Measurements from ENCODE around the gene CHAT. TPM values are rescaled to one million over a fixed set of nuclear protein-coding genes. Genes with fewer than 3 reads are reported as not detected.

The CHAT gene
- total RNA-seq, 1 donor from 2014 or later: 0.34 TPM

DNA sequence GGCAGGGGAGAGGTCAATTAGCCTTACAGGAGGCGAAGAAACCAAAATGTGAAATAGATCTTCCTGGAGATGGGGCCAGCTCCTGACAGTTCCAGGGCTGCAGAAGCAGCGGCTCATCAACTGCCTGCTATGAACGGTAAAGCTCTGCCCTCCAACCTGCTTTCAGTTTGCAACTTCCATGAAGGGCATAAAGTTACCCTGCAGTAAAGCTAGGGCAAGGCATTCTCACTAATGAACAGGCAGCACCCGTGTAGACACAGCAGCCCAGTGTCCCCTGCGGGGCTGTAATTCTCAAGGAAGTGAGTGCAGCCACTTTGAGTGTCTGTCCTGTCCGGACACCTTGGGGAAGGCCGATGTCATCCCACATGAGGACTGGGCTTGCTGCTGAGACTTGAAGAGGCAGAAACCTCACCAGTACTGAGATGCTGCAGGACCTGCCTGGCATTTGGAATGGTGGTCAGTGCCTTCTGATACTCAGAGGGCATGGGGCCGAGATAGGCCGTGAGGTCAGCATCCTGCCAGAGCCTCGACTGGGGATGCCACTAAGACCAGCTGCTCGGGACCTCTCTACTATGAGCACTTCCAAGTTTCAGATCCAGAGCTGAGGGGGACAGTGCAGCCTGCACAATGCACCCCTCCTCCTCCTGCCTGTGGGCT is 39.6 kb downstream of the CHAT start:
- Mint-ChIP-seq H3K9me3 (no peaks in the 10 kb centered on the region), H3K27me3 (peaks cover 34% of the 10 kb centered on the region), H3K27ac (no peak overlapping the region), H3K36me3 (no peaks in the 10 kb centered on the region), H3K4me1 (ENCODE audit: unreplicated experiment) (no peaks in the 10 kb centered on the region), H3K4me3 (no peak overlapping the region)
- no peak for DNase-seq (ENCODE audit: extremely low spot score, unreplicated experiment)
- TF ChIP-seq, protein P1, sequence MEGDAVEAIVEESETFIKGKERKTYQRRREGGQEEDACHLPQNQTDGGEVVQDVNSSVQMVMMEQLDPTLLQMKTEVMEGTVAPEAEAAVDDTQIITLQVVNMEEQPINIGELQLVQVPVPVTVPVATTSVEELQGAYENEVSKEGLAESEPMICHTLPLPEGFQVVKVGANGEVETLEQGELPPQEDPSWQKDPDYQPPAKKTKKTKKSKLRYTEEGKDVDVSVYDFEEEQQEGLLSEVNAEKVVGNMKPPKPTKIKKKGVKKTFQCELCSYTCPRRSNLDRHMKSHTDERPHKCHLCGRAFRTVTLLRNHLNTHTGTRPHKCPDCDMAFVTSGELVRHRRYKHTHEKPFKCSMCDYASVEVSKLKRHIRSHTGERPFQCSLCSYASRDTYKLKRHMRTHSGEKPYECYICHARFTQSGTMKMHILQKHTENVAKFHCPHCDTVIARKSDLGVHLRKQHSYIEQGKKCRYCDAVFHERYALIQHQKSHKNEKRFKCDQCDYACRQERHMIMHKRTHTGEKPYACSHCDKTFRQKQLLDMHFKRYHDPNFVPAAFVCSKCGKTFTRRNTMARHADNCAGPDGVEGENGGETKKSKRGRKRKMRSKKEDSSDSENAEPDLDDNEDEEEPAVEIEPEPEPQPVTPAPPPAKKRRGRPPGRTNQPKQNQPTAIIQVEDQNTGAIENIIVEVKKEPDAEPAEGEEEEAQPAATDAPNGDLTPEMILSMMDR (conservative IDR thresholded peaks at IDR 0.05): no peak

DNA sequence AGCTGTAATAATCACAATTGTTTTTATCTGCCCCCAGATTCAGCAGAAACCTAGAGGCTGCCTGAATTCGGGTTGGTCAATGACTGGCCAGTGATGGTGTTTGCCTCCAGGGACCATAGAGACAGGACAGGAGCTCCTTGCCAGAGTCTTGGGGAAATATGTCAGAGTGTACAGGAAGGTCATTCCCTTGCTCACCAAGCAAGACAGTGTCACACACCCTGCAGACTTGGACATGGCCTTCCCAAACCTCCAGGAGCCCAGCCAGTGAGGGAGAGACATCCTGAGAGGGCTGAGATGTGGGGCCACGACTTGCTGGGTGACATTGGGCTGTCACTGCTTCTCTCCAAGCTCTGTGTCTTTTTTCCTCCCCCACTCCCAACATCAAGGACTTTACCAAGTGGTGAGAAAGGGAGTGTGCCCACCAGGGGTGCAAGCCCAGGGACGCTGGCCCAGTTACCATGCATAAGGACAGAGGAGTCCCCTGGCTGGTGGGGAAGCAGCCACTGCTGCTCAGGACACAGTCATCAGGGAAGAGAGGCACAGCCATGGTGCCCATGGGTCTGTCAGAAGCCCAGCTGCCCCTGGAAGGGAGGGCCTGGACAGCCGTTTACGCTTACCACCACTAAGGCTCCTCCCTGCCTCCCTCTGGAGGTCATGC is 40.3 kb downstream of the CHAT start:
- H3K4me3 Mint-ChIP-seq: no peak overlapping the region
- peak; percentile 54 for DNase-seq (ENCODE audit: extremely low spot score, unreplicated experiment)

DNA sequence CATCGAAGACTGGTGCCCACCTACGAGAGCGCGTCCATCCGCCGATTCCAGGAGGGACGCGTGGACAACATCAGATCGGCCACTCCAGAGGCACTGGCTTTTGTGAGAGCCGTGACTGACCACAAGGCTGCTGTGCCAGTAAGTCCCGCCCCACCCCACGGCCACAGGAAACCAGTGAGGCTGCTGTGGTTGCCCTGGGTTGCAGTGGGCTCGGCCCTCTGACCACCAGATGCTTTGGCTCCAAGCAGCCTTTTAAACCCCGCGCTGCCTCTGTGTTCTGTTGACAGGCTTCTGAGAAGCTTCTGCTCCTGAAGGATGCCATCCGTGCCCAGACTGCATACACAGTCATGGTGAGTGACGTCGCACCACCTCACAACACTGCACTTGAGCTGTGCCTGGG is 41.3 kb downstream of the CHAT start:
- no peaks in the 10 kb centered on the region for H3K4me1 Mint-ChIP-seq (ENCODE audit: unreplicated experiment)
- TF ChIP-seq, protein P1 (conservative IDR thresholded peaks at IDR 0.05): no peak
- DNase-seq (ENCODE audit: extremely low spot score, unreplicated experiment): peak; percentile 55
- no peaks in the 10 kb centered on the region for H3K36me3 Mint-ChIP-seq
- H3K4me3 Mint-ChIP-seq: no peak overlapping the region
- no peak overlapping the region for H3K27ac Mint-ChIP-seq
- peaks cover 8% of the 10 kb centered on the region for H3K9me3 Mint-ChIP-seq
- peaks cover 29% of the 10 kb centered on the region for H3K27me3 Mint-ChIP-seq

More for the DNA sequence above, 40.3 kb downstream of the CHAT start:
- no peaks in the 10 kb centered on the region for H3K36me3 Mint-ChIP-seq
- H3K27me3 Mint-ChIP-seq: peaks cover 28% of the 10 kb centered on the region
- H3K9me3 Mint-ChIP-seq: peaks cover 6% of the 10 kb centered on the region
- H3K4me1 Mint-ChIP-seq (ENCODE audit: unreplicated experiment): no peaks in the 10 kb centered on the region
- TF ChIP-seq, protein P1 (conservative IDR thresholded peaks at IDR 0.05): no peak
- H3K27ac Mint-ChIP-seq: no peak overlapping the region

DNA sequence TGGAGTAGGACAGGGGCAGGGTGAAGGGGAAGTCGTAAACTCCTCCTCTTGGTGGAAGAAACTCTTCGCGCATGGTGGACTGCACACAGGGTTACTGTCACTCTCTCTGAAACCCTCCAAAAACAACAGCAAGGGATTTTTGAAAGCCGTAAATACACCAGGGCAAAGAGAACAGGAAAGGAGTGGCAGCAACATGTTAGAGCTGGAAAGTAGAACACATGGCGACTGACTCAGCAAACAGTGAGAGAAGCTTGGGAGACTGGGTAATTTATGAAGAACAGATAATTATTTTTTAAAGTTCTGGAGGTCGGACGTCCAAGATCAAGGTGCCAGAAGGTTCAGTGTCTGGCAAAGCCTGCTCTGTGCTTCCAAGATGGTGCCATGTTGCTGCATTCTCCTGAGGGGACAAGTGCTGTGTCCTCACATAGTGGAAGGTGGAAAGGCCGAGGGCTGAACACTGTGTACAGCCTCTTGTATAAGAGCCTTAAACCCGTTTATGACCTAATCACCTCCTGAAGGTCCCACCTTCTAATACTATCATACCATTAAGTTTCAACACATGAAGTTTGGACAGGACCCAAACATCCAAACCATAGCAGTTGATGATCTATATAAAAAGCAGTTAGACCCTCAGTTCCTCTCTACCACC is 43.1 kb downstream of the CHAT start:
- no peaks in the 10 kb centered on the region for H3K4me1 Mint-ChIP-seq (ENCODE audit: unreplicated experiment)
- H3K4me3 Mint-ChIP-seq: no peak overlapping the region
- H3K27me3 Mint-ChIP-seq: peaks cover 34% of the 10 kb centered on the region
- H3K9me3 Mint-ChIP-seq: peaks cover 8% of the 10 kb centered on the region
- TF ChIP-seq, protein P1 (conservative IDR thresholded peaks at IDR 0.05): no peak
- no peak overlapping the region for H3K27ac Mint-ChIP-seq
- H3K36me3 Mint-ChIP-seq: no peaks in the 10 kb centered on the region
- DNase-seq (ENCODE audit: extremely low spot score, unreplicated experiment): no peak

DNA sequence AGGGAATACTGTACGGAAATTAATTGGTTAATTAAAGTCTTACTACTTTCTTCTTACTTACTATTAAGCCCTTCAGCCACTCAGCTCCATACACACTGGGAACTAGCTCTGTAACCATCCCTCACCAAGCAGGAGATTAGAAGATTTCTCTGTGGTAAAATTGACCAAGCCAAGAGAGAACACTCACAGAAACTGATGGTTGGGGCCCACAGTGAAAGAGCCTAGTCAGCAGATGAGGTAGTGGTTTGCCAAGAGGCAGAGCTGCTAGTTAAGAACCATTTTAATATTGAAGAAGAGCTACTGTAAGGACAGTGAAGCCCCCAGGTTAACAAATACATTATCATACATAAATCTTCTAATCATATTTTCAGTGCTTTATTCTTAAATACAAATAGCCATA is 43.8 kb downstream of the CHAT start:
- Mint-ChIP-seq H3K27ac (no peak overlapping the region), H3K4me3 (no peak overlapping the region), H3K27me3 (peaks cover 30% of the 10 kb centered on the region), H3K36me3 (no peaks in the 10 kb centered on the region), H3K9me3 (peaks cover 8% of the 10 kb centered on the region), H3K4me1 (ENCODE audit: unreplicated experiment) (no peaks in the 10 kb centered on the region)
- DNase-seq (ENCODE audit: extremely low spot score, unreplicated experiment): no peak
- TF ChIP-seq, protein P1 (conservative IDR thresholded peaks at IDR 0.05): no peak
